ENCODE measurements around the gene LRBA. TPM values are rescaled to one million over a fixed set of nuclear protein-coding genes. Genes with fewer than 3 reads are reported as not detected.

The LRBA gene
- total RNA-seq, 1 experiment from 2014 or later: 55.3 TPM

DNA sequence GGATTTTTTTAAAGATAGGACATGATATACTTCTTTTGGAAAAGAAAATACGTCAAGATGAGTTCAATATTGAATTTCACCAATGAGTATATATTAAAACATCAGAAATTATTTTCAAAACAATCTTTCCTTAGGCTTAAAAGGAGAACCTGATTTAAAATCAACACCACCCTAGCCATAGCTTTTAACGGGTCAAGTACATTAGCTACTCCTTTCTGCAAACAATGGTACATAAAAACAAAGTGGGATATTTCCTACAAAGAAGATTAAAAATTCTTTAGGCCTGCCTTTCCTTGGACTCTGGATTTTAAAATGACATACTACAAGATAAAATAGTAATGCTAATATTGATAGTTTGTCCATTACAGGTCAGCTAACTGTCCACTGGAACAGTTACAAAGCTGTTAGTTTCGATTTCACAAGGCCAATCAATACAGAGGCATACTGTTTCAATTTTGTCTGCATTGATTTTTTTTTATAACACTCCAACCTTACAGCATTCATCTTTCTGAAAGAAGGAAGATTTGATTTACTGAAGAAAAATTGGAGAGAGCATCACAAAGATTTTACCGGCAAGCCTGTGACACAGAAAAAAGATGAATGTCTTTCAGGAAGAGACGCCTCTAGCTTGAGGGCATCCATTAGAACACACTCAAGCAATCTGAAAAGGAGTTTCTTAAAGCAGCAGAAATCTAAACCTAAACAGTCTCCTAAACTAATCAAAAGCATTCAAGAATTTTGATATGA is 335.9 kb downstream of the LRBA start:
- no CpG with 5 or more reads among the region's 5 CpGs for WGBS (ENCODE audit: extremely low coverage, insufficient read length, low lambda C conversion rate)

More for the DNA sequence above, 335.9 kb downstream of the LRBA start:
- H3K9me3 ChIP-seq (ENCODE audit: control insufficient read depth, low read depth, low read length): no peaks in the 10 kb centered on the region
- H4K8ac ChIP-seq (replicated peaks; ENCODE audit: insufficient read length, low read depth, low read length): no peak overlapping the region
- TF ChIP-seq, protein P1, sequence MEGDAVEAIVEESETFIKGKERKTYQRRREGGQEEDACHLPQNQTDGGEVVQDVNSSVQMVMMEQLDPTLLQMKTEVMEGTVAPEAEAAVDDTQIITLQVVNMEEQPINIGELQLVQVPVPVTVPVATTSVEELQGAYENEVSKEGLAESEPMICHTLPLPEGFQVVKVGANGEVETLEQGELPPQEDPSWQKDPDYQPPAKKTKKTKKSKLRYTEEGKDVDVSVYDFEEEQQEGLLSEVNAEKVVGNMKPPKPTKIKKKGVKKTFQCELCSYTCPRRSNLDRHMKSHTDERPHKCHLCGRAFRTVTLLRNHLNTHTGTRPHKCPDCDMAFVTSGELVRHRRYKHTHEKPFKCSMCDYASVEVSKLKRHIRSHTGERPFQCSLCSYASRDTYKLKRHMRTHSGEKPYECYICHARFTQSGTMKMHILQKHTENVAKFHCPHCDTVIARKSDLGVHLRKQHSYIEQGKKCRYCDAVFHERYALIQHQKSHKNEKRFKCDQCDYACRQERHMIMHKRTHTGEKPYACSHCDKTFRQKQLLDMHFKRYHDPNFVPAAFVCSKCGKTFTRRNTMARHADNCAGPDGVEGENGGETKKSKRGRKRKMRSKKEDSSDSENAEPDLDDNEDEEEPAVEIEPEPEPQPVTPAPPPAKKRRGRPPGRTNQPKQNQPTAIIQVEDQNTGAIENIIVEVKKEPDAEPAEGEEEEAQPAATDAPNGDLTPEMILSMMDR (conservative IDR thresholded peaks at IDR 0.05): no peak
- no peak overlapping the region for H3K56ac ChIP-seq (ENCODE audit: insufficient read length, low read depth, low read length)
- H3K4me1 Mint-ChIP-seq: peaks cover 6 to 8% of the 10 kb centered on the region in 2 experiments
- H3K9me3 Mint-ChIP-seq: no peaks in the 10 kb centered on the region
- H3K4me3 Mint-ChIP-seq: no peak overlapping the region
- no peaks in the 10 kb centered on the region for H3K36me3 Mint-ChIP-seq (ENCODE audit: insufficient read depth in 1 of 3, low read depth in 3 of 3)
- no peak overlapping the region for H3T11ph ChIP-seq (ENCODE audit: low read length)
- no peak overlapping the region for H3K9ac ChIP-seq (ENCODE audit: extremely low read depth, insufficient read length, low read length)
- no peak overlapping the region for H3K14ac ChIP-seq (ENCODE audit: insufficient read depth, low read length)
- no peak overlapping the region for H2BK15ac ChIP-seq (ENCODE audit: low read depth, low read length)
- H2AK5ac ChIP-seq (ENCODE audit: insufficient read length, low read length): no peak overlapping the region
- no peaks in the 10 kb centered on the region for H3K79me1 ChIP-seq (ENCODE audit: insufficient read depth, low read depth, low read length, poor library complexity, severe bottlenecking)
- H2BK20ac ChIP-seq (ENCODE audit: low read depth, low read length, poor library complexity, severe bottlenecking): no peak overlapping the region
- H3K27ac Mint-ChIP-seq: no peak overlapping the region
- H3K27ac ChIP-seq (ENCODE audit: insufficient read length, low read depth, low read length): no peak overlapping the region
- no peaks in the 10 kb centered on the region for H3K27me3 ChIP-seq (ENCODE audit: insufficient read depth, low read length)
- no peak overlapping the region for H4K91ac ChIP-seq (ENCODE audit: insufficient read length, low read depth, low read length)
- H2AFZ ChIP-seq (ENCODE audit: low read length): no peak overlapping the region
- H4K20me1 ChIP-seq (ENCODE audit: control insufficient read depth, insufficient read depth, insufficient read length): no peaks in the 10 kb centered on the region
- no peak overlapping the region for H3K4ac ChIP-seq (ENCODE audit: low read depth, low read length)
- no peaks in the 10 kb centered on the region for H3K79me2 ChIP-seq (ENCODE audit: insufficient read depth, low read length)
- no peak overlapping the region for H3K4me2 ChIP-seq (ENCODE audit: insufficient read depth, insufficient read length, low read length)
- no peak overlapping the region for H3K18ac ChIP-seq (ENCODE audit: insufficient read length, low read depth, low read length)
- no peak overlapping the region for H4K5ac ChIP-seq (ENCODE audit: insufficient read length, low read depth, low read length)
- no peak overlapping the region for H2BK120ac ChIP-seq (ENCODE audit: low read depth, low read length, poor library complexity, severe bottlenecking)
- no peaks in the 10 kb centered on the region for H3K27me3 Mint-ChIP-seq (ENCODE audit: low read depth)
- H2BK12ac ChIP-seq (ENCODE audit: insufficient read length, low read depth, low read length): no peak overlapping the region
- H3K4me1 ChIP-seq (ENCODE audit: insufficient read depth, low read length): no peaks in the 10 kb centered on the region
- no peak overlapping the region for H3K23ac ChIP-seq (ENCODE audit: insufficient read length, low read depth, low read length)
- H2BK5ac ChIP-seq (ENCODE audit: insufficient read length, low read length): no peak overlapping the region
- H3K23me2 ChIP-seq (ENCODE audit: insufficient read length, low read depth, low read length, poor library complexity, severe bottlenecking): no peaks in the 10 kb centered on the region
- DNase-seq: no peak
